Activated CD8-positive, alpha-beta T cell treated with anti-CD3 and anti-CD28 coated beads for 36 hours (primary cell): Measurements from ENCODE around the gene HIF1AN. TPM values are rescaled to one million over a fixed set of nuclear protein-coding genes. Genes with fewer than 3 reads are reported as not detected.

Experiments used
- ATAC-seq: fragments of 200-7000 bp; cut with Tn5 transposase; one replicate; pipeline ENCODE4 v1.10.0; 2021; ENCODE audit warnings: mild to moderate bottlenecking, moderate library complexity
- CTCF ChIA-PET: fragments of 350-600 bp; sonication (Branson Sonifier 250); formaldehyde crosslinking; loops from one replicate; lab custom pipeline; 2021; ENCODE audit warnings: antibody characterized with exemption; lab: Charles Lee
- POLR2A ChIA-PET: fragments of 350-600 bp; sonication (Branson Sonifier 250); formaldehyde crosslinking; loops from one replicate; lab custom pipeline; 2021; ENCODE audit warnings: antibody characterized with exemption; lab: Charles Lee
- DNase-seq: peaks from one replicate; pipeline ENCODE4 v3.0.0-alpha.2; 2020
- H3K27ac Mint-ChIP-seq: one replicate; pipeline ENCODE4 v1.8.0; 2021; ENCODE audit warnings: mild to moderate bottlenecking, mixed read lengths
- H3K27me3 Mint-ChIP-seq: one replicate; pipeline ENCODE4 v1.8.0; 2021; ENCODE audit warnings: mixed read lengths
- H3K36me3 Mint-ChIP-seq: one replicate; pipeline ENCODE4 v1.8.0; 2021; ENCODE audit warnings: low read depth, mixed read lengths
- H3K4me1 Mint-ChIP-seq: one replicate; pipeline ENCODE4 v1.8.0; 2021; ENCODE audit warnings: low read depth, mixed read lengths
- H3K4me3 Mint-ChIP-seq: one replicate; pipeline ENCODE4 v1.8.0; 2021; ENCODE audit warnings: mild to moderate bottlenecking, moderate library complexity, mixed read lengths
- H3K9me3 Mint-ChIP-seq: one replicate; pipeline ENCODE4 v1.8.0; 2021; ENCODE audit warnings: mixed read lengths
- CTCF ChIP-seq: fragments of 200-600 bp; IDR thresholded peaks from one replicate; pipeline ENCODE4 v1.8.0; 2022; ENCODE audit warnings: antibody characterized with exemption, mild to moderate bottlenecking
- intact Hi-C: fragments of 100-400 bp; cut with micrococcal nuclease; formaldehyde crosslinking; loops from one replicate; pipeline ENCODE4 v1.10.0; 2022
- total RNA-seq, 2 experiments: library from RNA; stranded (reverse); gene quantifications; one replicate each; pipeline ENCODE4 v1.2.3, GENCODE V29; 2021

Gene HIF1AN
- 10 to 100 TPM; 35.3 to 36.5 TPM for total RNA-seq

- DNase-seq, result peak; percentile 96
- POLR2A ChIA-PET, result interaction anchor here (0.6 to 2.8 kb wide), 9 partner anchors 9 to 207 kb away, joined by 3 to 7 read pairs (median 4); partner anchors contain the start of gene SCD
- no peaks in the 10 kb centered on the region for H3K27me3 Mint-ChIP-seq
- CTCF ChIA-PET, result interaction anchor here (0.6 to 4.6 kb wide), 15 partner anchors 9 to 373 kb away, joined by 3 to 39 read pairs (median 5); no protein-coding TSS in a partner anchor
- no peak within 1 kb of the TSS for H3K4me3 Mint-ChIP-seq
- peaks cover 22% of the 10 kb centered on the region for H3K4me1 Mint-ChIP-seq
- peaks cover 31% of the 10 kb centered on the region for H3K36me3 Mint-ChIP-seq
- TF ChIP-seq CTCF, result peak; percentile 76
- H3K27ac Mint-ChIP-seq, result no peak within 1 kb of the TSS
- no peaks in the 10 kb centered on the region for H3K9me3 Mint-ChIP-seq
- intact Hi-C loops, result no loop called here
- ATAC-seq, result peak; percentile 98
These were observed at the start of gene HIF1AN for GRCh38 chr10:100535715-100536353. TSS of gene HIF1AN (plus strand) at chr10:100535943. CDS start at chr10:100535959, 16 bp downstream.

- TF ChIP-seq CTCF, result no peak
- H3K36me3 Mint-ChIP-seq, result peaks cover 22% of the 10 kb centered on the region
- no peaks in the 10 kb centered on the region for H3K27me3 Mint-ChIP-seq
- no peak overlapping the region for H3K27ac Mint-ChIP-seq
- CTCF ChIA-PET, result interaction anchor here (1.6 to 10.4 kb wide), 4 partner anchors 10 to 31 kb away, joined by 4 to 185 read pairs (median 7); no protein-coding TSS in a partner anchor
- no peak overlapping the region for H3K4me3 Mint-ChIP-seq
- POLR2A ChIA-PET, result interaction anchor here (1.2 to 1.7 kb wide), 3 partner anchors 8 to 114 kb away, joined by 3 to 4 read pairs (median 3); no protein-coding TSS in a partner anchor
- peaks cover 4% of the 10 kb centered on the region for H3K4me1 Mint-ChIP-seq
- no peak for ATAC-seq
- intact Hi-C loops, result loop anchor here (2.0 kb wide), 1 partner anchor 19 kb away; no protein-coding TSS in a partner anchor
- H3K9me3 Mint-ChIP-seq, result no peaks in the 10 kb centered on the region
- DNase-seq, result no peak
These were observed 48.2 kb upstream of the HIF1AN start for GRCh38 chr10:100487529-100487928.

GRCh38 chr10:100489396-100489795 lies 46.3 kb upstream of the HIF1AN start:
- DNase-seq, result no peak
- TF ChIP-seq CTCF, result no peak
- ATAC-seq, result no peak
- no peaks in the 10 kb centered on the region for H3K4me1 Mint-ChIP-seq
- H3K36me3 Mint-ChIP-seq, result peaks cover 33% of the 10 kb centered on the region
- ChIA-PET CTCF (interaction anchor here (2.6 to 10.4 kb wide), 2 partner anchors 19 to 29 kb away, joined by 9 to 185 read pairs; no protein-coding TSS in a partner anchor), POLR2A (no interaction called here)
- H3K27ac Mint-ChIP-seq, result no peak overlapping the region
- intact Hi-C loops, result no loop called here
- no peak overlapping the region for H3K4me3 Mint-ChIP-seq
- no peaks in the 10 kb centered on the region for H3K27me3 Mint-ChIP-seq
- H3K9me3 Mint-ChIP-seq, result no peaks in the 10 kb centered on the region

GRCh38 chr10:100490531-100490930 lies 45.2 kb upstream of the HIF1AN start:
- no peak overlapping the region for H3K27ac Mint-ChIP-seq
- no peak for ATAC-seq
- peaks cover 37% of the 10 kb centered on the region for H3K36me3 Mint-ChIP-seq
- no peaks in the 10 kb centered on the region for H3K4me1 Mint-ChIP-seq
- no peak for TF ChIP-seq CTCF
- no peak overlapping the region for H3K4me3 Mint-ChIP-seq
- H3K27me3 Mint-ChIP-seq, result no peaks in the 10 kb centered on the region
- intact Hi-C loops, result no loop called here
- no peak for DNase-seq
- no peaks in the 10 kb centered on the region for H3K9me3 Mint-ChIP-seq
- ChIA-PET POLR2A (interaction anchor here (0.6 to 8.6 kb wide), 3 partner anchors 9 to 143 kb away, joined by 3 to 56 read pairs (median 3); no protein-coding TSS in a partner anchor), CTCF (interaction anchor here (1.3 to 13.5 kb wide), 3 partner anchors 9 to 28 kb away, joined by 5 to 132 read pairs (median 6); no protein-coding TSS in a partner anchor)

- peaks cover 56% of the 10 kb centered on the region for H3K36me3 Mint-ChIP-seq
- no peaks in the 10 kb centered on the region for H3K27me3 Mint-ChIP-seq
- DNase-seq, result peak; percentile 50
- peak overlapping the region; percentile 23 for H3K27ac Mint-ChIP-seq
- peak; percentile 60 for ATAC-seq
- no peak overlapping the region for H3K4me3 Mint-ChIP-seq
- ChIA-PET POLR2A (interaction anchor here (0.6 to 8.6 kb wide), 5 partner anchors 11 to 141 kb away, joined by 3 to 56 read pairs (median 4); no protein-coding TSS in a partner anchor), CTCF (interaction anchor here (0.6 to 13.5 kb wide), 7 partner anchors 8 to 62 kb away, joined by 3 to 132 read pairs (median 5); no protein-coding TSS in a partner anchor)
- peaks cover 17% of the 10 kb centered on the region for H3K4me1 Mint-ChIP-seq
- TF ChIP-seq CTCF, result no peak
- intact Hi-C loops, result no loop called here
- H3K9me3 Mint-ChIP-seq, result no peaks in the 10 kb centered on the region
These were observed 39.2 kb upstream of the HIF1AN start for GRCh38 chr10:100496567-100496966.
